Colon (tissue), 2 donors: ENCODE data around the gene AK3.
"Not testable (repeated sequence)": the region's sequence is repeated elsewhere in the genome, so short reads cannot be mapped to it uniquely, and the experiment has no call there.

Source experiments
- FAIRE-seq: peaks from 2 replicates; lab custom pipeline; 2012; peaks lifted over from hg19 to GRCh38; lab: Jason Lieb, UNC
- donor health status: control.
- donor health status: control.

Gene AK3

DNA sequence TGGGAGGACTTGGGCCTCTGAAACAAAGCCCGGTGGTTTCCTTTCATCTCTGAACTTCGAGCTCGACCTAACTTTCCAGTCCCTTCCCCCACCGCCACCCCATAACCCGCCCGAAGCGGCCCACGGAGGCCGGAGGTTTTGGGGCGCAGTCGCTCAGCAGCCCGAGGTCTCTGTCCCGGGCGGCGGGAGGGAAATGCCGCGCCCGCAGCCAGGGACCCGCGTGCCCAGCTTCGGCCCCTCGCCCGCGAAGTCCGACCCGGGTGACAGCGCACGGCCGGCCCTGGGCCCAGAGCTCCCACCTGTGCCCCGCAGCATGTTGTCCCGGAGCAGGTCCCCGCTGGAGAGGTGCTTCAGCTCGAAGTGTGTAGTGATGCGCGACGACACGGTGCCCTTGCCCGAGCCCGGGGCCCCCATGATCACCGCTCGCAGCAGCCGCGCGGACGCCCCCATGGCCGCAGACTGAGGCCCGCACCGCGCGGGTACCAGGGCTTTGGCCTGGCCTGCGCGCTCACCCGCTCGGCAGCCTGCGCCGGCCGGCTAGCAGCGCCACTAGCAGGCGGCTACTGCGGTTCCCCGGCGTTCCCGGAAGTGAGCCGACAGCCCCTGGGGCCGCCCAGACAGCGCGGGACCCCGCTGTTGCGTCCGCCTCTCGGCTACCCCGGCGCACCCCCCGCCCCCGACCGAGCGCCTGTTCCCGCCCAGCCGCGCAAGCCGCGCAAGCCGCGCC, at the start of gene AK3:
Gene AK3 (minus strand): TSS at position 565 of the 727 bp plus-strand sequence. CDS start 115 bp downstream, at position 450.
- FAIRE-seq = no peak

GRCh38 chr9:4788703-4789102, 47.7 kb upstream of the AK3 start:
- FAIRE-seq = no peak

GRCh38 chr9:4787876-4788275, 46.9 kb upstream of the AK3 start:
- no peak for FAIRE-seq

DNA sequence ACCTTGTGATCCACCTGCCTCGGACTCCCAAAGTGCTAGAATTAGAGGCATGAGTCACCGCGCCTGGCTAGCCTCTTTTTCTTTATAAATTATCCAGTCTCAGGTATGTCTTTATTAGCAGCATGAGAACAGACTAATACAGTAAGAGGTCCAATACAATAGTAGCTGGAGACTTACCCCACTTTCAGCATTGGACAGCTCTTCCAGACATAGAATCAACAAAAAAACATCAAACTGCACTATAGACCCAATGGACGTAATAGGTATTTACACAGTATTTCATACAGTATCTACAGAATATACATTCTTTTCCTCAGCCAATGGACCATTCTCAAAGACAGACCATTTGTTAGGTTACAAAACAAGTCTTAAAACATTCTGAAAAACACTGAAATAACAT, 45.6 kb upstream of the AK3 start:
- no peak for FAIRE-seq

- FAIRE-seq = no peak
Measured at GRCh38 chr9:4784403-4784802, 43.4 kb upstream of the AK3 start.

- not testable (repeated sequence) for FAIRE-seq
Measured at GRCh38 chr9:4783191-4783590, 42.2 kb upstream of the AK3 start.

DNA sequence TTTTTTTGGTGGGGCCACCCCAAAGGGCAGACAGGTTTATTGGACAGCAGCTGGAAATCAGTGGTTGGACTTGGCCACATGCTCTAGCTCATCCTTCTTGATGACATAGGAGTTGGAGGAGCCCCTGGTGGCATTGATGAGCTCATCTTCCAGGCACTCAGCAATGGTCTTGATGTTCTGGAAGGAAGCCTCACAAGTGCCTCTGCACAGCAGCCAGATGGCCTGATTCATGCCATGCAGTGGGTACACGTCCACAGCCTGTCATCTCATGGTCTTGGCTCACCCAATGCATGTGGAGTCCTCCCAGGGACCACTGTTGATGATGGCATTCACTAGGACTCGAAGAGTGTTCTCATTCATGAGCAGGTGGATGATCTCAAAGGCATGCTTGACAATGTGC, 40.4 kb upstream of the AK3 start:
- FAIRE-seq = no peak

DNA sequence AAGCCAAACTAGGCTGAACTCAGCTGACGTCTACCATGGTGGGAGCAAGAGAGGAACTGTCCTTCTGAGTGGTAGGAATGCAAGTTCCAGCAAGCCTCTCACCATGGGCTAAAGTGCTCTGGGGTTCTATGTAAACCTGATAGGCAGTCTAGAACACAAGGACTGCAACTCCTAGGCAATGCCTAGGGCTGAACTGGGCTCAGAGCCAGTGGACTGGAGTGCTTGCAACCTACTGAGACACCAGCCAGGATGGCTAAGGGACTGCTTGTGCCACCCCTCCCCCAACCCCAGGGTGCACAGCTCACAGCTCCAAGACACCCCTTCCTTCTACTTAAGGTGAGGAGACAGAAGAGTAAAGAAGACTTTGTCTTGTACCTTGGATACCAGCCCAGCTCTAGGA, 39.6 kb upstream of the AK3 start:
- no peak for FAIRE-seq

DNA sequence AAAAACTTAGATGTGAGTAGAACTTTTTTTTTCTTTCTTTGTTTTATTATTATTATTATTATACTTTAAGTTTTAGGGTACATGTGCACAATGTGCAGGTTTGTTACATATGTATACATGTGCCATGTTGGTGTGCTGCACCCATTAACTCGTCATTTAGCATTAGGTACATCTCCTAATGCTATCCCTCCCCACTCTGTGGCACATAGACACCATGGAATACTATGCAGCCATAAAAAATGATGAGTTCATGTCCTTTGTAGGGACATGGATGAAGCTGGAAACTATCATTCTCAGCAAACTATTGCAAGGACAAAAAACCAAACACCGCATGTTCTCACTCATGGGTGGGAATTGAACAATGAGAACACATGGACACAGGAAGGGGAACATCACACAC, 34.0 kb upstream of the AK3 start:
- FAIRE-seq = not testable (repeated sequence)

DNA sequence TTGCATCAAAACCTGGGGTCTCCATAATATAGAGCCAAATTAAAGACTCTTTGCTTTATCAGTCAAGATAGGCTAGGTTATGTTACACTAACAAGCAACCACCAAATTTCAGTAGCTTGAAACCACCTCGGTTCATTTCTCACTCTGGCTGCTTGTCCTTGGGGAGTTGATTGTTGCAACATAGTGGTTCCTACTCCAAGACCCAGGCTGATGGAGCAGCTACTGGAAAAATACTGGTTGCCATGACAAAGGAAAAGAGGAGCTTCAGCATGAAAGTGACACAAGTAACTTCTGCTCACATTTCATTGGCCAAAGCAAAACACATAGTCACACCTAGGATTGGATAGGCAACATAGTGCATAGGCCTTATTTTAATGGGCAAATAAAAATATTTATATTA, 33.2 kb upstream of the AK3 start:
- FAIRE-seq = no peak

DNA sequence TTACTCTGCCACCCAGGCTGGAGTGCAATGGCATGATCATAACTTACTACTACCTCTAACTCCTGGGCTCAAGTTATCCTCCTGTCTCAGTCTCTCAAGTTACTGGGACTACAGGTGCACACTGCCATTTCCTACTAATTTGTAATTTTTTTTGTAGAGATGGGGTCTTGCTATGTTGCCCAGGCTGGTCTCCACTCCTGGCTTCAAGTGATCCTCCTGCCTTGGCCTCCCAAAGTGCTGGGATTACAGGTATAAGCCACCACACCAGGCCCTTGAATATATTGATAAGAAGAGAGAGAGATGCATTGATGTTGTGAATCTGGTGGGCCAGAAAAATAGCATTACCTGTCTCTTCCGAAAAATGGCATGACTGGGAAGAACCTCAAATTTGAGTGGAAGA, 30.8 kb upstream of the AK3 start:
- FAIRE-seq = no peak

DNA sequence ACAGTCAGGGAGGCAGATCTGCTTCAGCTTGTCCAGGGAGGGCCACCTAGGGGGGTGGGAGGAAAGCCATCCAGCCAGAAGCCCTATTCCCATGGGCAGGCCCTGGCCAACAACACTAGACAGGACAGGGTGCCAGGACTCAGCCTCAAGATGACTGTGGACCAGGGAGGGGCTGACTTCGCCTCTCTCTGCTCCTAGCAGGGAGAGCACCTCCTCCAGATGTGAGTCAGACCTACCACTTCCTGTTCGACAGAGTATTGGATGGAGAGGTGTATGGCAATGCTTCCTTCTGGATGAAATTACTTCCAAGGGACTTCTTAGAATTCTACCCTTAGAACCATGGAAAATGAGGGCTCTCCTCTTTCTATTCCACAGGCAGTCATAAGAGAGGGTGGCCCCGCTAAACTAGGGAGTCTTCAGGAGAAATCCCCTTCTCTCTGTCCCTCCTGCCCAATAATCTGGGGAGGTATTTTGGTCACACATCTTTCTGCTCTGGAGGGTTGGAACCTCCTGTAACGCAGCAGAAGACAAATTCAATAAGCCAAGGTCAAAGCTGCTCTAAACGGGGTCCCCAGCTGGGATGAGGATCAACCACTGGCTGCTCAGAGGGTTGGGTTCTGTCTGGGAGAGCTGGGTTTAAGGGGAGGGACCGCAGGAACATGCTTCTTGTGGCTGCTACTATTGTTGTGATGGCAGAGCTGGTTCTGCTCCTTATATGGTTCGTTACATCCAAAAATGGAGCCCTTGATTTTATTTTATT, 28.5 kb upstream of the AK3 start:
- FAIRE-seq = no peak

GRCh38 chr9:4768681-4769080, 27.7 kb upstream of the AK3 start:
- FAIRE-seq = no peak

GRCh38 chr9:4764033-4764432, 23.0 kb upstream of the AK3 start:
- no peak for FAIRE-seq

- FAIRE-seq = no peak
Measured at GRCh38 chr9:4762886-4763541, 22.0 kb upstream of the AK3 start.

DNA sequence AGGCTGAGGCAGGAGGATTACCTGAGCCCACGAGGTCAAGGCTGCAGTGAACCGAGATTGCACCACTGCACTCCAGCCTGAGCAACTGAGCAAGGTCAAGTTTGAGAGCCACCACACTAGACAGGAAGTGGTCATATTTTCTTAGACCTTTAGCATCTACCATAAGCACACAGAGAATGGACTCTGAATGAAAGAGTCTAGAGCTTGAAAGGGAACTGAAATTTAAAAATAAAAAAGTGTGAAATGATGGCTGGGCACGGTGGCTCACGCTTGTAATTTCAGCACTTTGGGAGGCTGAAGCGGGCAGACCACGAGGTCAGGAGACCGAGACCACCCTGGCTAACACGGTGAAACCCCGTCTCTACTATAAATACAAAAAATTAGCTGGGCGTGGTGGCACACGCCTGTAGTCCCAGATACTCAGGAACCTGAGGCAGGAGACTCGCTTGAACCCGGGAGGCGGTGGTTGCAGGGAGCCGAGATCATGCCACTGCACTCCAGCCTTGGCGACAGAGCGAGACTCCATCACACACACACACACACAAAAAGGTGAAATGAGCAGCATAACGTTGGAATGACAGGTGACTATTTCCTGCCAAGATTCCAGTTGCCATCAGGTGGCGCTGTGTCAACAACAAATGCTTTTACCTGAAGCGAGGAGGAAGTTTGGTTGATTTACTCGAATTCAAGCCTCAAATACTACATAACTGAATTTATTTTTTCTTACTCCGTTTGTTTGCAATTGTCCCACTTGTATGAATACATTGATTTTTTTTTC, 21.3 kb upstream of the AK3 start:
- FAIRE-seq = peak; percentile 24

DNA sequence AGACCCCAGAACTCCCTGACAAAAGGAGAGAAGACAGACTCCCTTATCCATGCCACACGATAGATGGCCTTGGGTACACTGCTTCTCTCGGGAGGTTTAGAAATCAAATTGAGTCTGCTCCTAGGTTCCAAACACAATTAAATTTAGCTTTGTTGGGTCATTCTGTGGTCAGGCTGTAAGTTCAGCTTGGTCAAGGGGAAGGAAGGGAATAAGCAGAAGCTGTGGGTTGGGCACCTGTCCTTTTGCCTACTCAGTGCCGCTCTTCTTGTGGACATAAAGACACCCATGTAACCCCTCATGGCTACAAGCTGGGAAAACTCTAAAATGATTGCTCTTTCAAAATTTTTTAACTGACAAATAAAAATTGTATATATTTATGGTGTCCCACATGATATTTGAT, 19.1 kb upstream of the AK3 start:
- FAIRE-seq = no peak

- FAIRE-seq = no peak
Measured at GRCh38 chr9:4756420-4756819, 15.4 kb upstream of the AK3 start.

DNA sequence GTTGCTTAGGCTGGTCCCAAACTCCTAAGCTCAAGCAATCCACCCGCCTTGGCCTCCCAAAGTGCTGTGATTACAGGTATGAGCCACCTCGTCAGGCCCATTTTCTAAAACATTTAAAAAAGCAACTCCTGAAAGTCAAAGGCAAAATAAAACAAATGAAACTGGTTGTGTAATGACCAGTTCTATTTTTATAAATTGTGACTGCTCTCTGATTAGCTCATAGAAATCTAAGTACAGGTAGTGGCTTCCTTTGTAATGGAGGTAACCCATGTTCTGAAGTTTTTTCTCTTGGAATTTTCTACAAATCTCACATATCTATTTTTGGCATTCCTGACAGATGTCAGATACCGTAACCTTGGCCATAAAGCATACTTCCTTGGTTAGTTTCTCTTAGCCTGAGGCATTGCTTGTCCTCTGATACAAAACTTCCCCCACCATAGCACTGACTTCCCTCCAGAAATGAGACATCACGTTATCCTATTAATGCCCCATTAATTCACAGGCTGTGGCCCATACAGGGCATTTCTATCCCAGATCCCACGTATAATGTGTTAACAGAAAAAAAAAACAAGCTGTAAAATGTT, 14.1 kb upstream of the AK3 start:
- no peak for FAIRE-seq

GRCh38 chr9:4754530-4754929, 13.5 kb upstream of the AK3 start:
- FAIRE-seq = not testable (repeated sequence)

GRCh38 chr9:4750023-4750673, 9.1 kb upstream of the AK3 start:
- no peak for FAIRE-seq

- no peak for FAIRE-seq
Measured at GRCh38 chr9:4748612-4749011, 7.6 kb upstream of the AK3 start.
